Measurements from ENCODE around the gene CEP295NL. TPM values are rescaled to one million over a fixed set of nuclear protein-coding genes. Genes with fewer than 3 reads are reported as not detected.

The CEP295NL gene
- total and polyA plus RNA-seq, 2 of the 13 experiments (the other 11 are each of a cell fraction or from before 2014, with no cell fraction given), result not detected

DNA sequence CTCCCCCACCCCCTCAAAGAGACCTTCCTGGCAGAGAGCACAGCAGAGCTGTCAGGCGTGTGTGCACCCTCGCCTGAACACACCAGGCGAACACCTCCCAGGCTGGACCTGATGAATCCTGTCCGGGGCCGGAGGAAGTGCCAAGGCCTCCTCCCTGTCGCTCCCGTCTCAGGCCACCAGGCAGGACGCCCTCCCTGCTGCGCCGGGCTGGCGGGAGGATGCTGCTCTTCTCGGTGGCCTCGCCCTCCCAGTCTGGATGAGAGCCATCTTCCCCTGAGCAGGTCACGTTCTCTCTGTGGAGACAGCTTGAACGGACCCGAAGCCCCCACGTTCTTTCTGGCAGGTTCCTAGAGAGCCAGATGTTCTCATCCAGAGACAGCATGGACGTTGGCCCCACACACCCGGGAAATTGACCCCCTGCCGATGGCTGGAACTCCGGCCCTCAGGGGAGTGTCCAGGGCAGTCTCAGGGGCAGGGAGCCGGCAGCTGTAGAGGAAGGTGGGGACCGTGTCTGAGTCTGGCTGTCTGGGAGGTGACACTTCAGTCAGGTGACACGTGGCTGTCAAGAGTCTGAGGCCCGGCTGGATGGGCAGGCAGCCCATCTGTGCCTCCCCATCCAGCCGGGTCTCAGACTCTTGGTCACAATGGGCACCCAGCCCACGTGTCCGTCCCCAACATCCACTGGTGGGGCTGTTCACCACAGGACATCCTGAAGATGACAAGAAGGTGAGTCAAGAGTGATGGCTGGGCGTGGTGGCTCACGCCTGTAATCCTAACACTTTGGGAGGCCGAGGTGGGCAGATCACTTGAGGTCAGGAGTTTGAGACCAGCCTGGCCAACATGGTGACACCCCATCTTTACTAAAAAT, 27.1 kb upstream of the CEP295NL start:
- no peak for ATAC-seq
- no TSS peak for BruUV-seq (replicated peaks)
- TF ChIP-seq, protein P1, sequence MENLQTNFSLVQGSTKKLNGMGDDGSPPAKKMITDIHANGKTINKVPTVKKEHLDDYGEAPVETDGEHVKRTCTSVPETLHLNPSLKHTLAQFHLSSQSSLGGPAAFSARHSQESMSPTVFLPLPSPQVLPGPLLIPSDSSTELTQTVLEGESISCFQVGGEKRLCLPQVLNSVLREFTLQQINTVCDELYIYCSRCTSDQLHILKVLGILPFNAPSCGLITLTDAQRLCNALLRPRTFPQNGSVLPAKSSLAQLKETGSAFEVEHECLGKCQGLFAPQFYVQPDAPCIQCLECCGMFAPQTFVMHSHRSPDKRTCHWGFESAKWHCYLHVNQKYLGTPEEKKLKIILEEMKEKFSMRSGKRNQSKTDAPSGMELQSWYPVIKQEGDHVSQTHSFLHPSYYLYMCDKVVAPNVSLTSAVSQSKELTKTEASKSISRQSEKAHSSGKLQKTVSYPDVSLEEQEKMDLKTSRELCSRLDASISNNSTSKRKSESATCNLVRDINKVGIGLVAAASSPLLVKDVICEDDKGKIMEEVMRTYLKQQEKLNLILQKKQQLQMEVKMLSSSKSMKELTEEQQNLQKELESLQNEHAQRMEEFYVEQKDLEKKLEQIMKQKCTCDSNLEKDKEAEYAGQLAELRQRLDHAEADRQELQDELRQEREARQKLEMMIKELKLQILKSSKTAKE (CRISPR knock-in tag; IDR thresholded peaks at IDR 0.05; ENCODE audit: borderline replicate concordance), result 0 out of 2 replicates have a peak, but pooled peaks have one; percentile 17
- TF ChIP-seq EED (CRISPR knock-in tag; IDR thresholded peaks at IDR 0.05) (0 out of 2 replicates have a peak, but pooled peaks have one; percentile 31), ZBTB38 (CRISPR knock-in tag; IDR thresholded peaks at IDR 0.05) (0 out of 2 replicates have a peak, but pooled peaks have one; percentile 32), SAP130 (CRISPR knock-in tag; IDR thresholded peaks at IDR 0.05; ENCODE audit: low read depth) (peak; percentile 21; the same call in 1 of the 2 replicates), ZNF629 (CRISPR knock-in tag; conservative IDR thresholded peaks at IDR 0.05) (no peak)
- TF ChIP-seq, protein P2, sequence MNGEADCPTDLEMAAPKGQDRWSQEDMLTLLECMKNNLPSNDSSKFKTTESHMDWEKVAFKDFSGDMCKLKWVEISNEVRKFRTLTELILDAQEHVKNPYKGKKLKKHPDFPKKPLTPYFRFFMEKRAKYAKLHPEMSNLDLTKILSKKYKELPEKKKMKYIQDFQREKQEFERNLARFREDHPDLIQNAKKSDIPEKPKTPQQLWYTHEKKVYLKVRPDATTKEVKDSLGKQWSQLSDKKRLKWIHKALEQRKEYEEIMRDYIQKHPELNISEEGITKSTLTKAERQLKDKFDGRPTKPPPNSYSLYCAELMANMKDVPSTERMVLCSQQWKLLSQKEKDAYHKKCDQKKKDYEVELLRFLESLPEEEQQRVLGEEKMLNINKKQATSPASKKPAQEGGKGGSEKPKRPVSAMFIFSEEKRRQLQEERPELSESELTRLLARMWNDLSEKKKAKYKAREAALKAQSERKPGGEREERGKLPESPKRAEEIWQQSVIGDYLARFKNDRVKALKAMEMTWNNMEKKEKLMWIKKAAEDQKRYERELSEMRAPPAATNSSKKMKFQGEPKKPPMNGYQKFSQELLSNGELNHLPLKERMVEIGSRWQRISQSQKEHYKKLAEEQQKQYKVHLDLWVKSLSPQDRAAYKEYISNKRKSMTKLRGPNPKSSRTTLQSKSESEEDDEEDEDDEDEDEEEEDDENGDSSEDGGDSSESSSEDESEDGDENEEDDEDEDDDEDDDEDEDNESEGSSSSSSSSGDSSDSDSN (CRISPR knock-in tag; IDR thresholded peaks at IDR 0.05), result peak; percentile 23; the same call in 1 of the 2 replicates
- TF ChIP-seq, protein P3, sequence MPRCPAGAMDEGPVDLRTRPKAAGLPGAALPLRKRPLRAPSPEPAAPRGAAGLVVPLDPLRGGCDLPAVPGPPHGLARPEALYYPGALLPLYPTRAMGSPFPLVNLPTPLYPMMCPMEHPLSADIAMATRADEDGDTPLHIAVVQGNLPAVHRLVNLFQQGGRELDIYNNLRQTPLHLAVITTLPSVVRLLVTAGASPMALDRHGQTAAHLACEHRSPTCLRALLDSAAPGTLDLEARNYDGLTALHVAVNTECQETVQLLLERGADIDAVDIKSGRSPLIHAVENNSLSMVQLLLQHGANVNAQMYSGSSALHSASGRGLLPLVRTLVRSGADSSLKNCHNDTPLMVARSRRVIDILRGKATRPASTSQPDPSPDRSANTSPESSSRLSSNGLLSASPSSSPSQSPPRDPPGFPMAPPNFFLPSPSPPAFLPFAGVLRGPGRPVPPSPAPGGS (CRISPR knock-in tag; IDR thresholded peaks at IDR 0.05), result 0 out of 2 replicates have a peak, but pooled peaks have one; percentile 45
- TF ChIP-seq, protein P4, sequence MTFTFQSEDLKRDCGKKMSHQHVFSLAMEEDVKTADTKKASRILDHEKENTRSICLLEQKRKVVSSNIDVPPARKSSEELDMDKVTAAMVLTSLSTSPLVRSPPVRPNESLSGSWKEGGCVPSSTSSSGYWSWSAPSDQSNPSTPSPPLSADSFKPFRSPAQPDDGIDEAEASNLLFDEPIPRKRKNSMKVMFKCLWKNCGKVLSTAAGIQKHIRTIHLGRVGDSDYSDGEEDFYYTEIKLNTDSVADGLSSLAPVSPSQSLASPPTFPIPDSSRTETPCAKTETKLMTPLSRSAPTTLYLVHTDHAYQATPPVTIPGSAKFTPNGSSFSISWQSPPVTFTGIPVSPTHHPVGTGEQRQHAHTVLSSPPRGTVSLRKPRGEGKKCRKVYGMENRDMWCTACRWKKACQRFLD (CRISPR knock-in tag; IDR thresholded peaks at IDR 0.05; ENCODE audit: borderline replicate concordance), result no peak
- TF ChIP-seq, protein P5, sequence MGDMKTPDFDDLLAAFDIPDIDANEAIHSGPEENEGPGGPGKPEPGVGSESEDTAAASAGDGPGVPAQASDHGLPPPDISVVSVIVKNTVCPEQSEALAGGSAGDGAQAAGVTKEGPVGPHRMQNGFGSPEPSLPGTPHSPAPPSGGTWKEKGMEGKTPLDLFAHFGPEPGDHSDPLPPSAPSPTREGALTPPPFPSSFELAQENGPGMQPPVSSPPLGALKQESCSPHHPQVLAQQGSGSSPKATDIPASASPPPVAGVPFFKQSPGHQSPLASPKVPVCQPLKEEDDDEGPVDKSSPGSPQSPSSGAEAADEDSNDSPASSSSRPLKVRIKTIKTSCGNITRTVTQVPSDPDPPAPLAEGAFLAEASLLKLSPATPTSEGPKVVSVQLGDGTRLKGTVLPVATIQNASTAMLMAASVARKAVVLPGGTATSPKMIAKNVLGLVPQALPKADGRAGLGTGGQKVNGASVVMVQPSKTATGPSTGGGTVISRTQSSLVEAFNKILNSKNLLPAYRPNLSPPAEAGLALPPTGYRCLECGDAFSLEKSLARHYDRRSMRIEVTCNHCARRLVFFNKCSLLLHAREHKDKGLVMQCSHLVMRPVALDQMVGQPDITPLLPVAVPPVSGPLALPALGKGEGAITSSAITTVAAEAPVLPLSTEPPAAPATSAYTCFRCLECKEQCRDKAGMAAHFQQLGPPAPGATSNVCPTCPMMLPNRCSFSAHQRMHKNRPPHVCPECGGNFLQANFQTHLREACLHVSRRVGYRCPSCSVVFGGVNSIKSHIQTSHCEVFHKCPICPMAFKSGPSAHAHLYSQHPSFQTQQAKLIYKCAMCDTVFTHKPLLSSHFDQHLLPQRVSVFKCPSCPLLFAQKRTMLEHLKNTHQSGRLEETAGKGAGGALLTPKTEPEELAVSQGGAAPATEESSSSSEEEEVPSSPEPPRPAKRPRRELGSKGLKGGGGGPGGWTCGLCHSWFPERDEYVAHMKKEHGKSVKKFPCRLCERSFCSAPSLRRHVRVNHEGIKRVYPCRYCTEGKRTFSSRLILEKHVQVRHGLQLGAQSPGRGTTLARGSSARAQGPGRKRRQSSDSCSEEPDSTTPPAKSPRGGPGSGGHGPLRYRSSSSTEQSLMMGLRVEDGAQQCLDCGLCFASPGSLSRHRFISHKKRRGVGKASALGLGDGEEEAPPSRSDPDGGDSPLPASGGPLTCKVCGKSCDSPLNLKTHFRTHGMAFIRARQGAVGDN (CRISPR knock-in tag; IDR thresholded peaks at IDR 0.05), result peak; percentile 61

More for the DNA sequence above, 27.1 kb upstream of the CEP295NL start:
- Histone ChIP-seq H3K36me3 (replicated peaks in 1 of 2; ENCODE audit: control insufficient read depth in 1 of 2, insufficient read depth in 2 of 2, low read length in 2 of 2) (no peaks in the 10 kb centered on the region), H3K27ac (ENCODE audit: extremely low read length, insufficient read depth, low read length) (no peak overlapping the region), H3K79me2 (ENCODE audit: insufficient read depth, low read length) (no peaks in the 10 kb centered on the region), H3K27me3 (ENCODE audit: control insufficient read depth in 1 of 2, insufficient read depth in 2 of 2, low read length in 2 of 2) (peaks cover 13 to 61% of the 10 kb centered on the region in 2 experiments; a peak in 4 of 5 replicates), H3K9ac (ENCODE audit: insufficient read depth, low read depth, low read length) (peak overlapping the region; percentile 5; the same call in 1 of the 2 replicates), H3K4me2 (ENCODE audit: low read depth, low read length) (peak overlapping the region; percentile 57), H3K4me1 (ENCODE audit: insufficient read depth, low read length) (peaks cover 50% of the 10 kb centered on the region), H2AFZ (ENCODE audit: low read length) (no peak overlapping the region), H3K4me3 (replicated peaks in 1 of 3; ENCODE audit: insufficient read depth in 1 of 3, low read depth in 2 of 3, low read length in 3 of 3) (peak overlapping the region in 1 of 3 experiments; percentile 46; a peak in 1 of 6 replicates), H4K20me1 (ENCODE audit: insufficient read depth, low read length) (no peaks in the 10 kb centered on the region), H3K9me3 (ENCODE audit: low read length) (no peaks in the 10 kb centered on the region)
- in situ Hi-C loops (cut with HindIII; ENCODE audit: extremely low pct_ligation_motif_present, low pct_unique_long_range_greater_than_20kb), result no loop called here
- CTCF ChIA-PET (ENCODE audit: low intra/inter-chr PET ratio, low total read pairs), result no interaction called here
- FAIRE-seq (no peak), DNase-seq (ENCODE audit: low spot score) (no peak)
- intact Hi-C loops (cut with micrococcal nuclease; ENCODE audit: unreplicated experiment), result loop anchor here (5.0 to 10.0 kb wide), 4 partner anchors 32 to 1655 kb away; no protein-coding TSS in a partner anchor
- POLR2A ChIA-PET, result interaction anchor here (0.6 to 1.5 kb wide), 3 partner anchors 10 to 97 kb away, joined by 4 to 6 read pairs (median 4); partner anchors contain the start of gene LGALS3BP
- 9% methylated on average over 22 of the region's 31 CpGs for WGBS (ENCODE audit: low lambda C conversion rate)

All from HepG2 (cell line).